OCI-LY1 (cell line): Measurements from ENCODE around the gene SLC25A21.

Source experiments
- H2AFZ ChIP-seq: fragments of 200-600 bp; sonication (generic), shearing (Covaris generic); 2 replicates; pipeline ENCODE4 v1.6.0; 2014; ENCODE audit warnings: antibody characterized with exemption, mild to moderate bottlenecking, low read length
- H3F3A ChIP-seq: fragments of 200-600 bp; sonication (generic), shearing (Covaris generic); 2 replicates; pipeline ENCODE4 v1.6.0; 2014; ENCODE audit warnings: mild to moderate bottlenecking, antibody characterized with exemption, low read length, moderate library complexity; ENCODE audit not compliant: insufficient read depth
- H3K27ac ChIP-seq: fragments of 200-600 bp; sonication (generic); 2 replicates; pipeline ENCODE4 v1.5.1; 2014; ENCODE audit warnings: low read length, mixed run types, mild to moderate bottlenecking, low read depth; ENCODE audit not compliant: poor library complexity, severe bottlenecking
- H3K27me3 ChIP-seq: fragments of 200-600 bp; sonication (generic); 2 replicates; pipeline ENCODE4 v1.6.0; 2014; ENCODE audit warnings: antibody characterized with exemption, mild to moderate bottlenecking, low read length, moderate library complexity; ENCODE audit not compliant: insufficient read depth
- H3K36me3 ChIP-seq: fragments of 200-600 bp; sonication (generic); 2 replicates; pipeline ENCODE4 v1.6.1; 2014; ENCODE audit warnings: mild to moderate bottlenecking, antibody characterized with exemption, low read length, moderate library complexity, mixed read lengths; ENCODE audit not compliant: insufficient read depth
- H3K4me1 ChIP-seq: fragments of 200-600 bp; sonication (generic); 2 replicates; pipeline ENCODE4 v1.5.1; 2014; ENCODE audit warnings: mild to moderate bottlenecking, low read length, moderate library complexity; ENCODE audit not compliant: insufficient read depth, severe bottlenecking
- H3K4me2 ChIP-seq: fragments of 200-600 bp; sonication (generic), shearing (Covaris generic); 2 replicates; pipeline ENCODE4 v1.6.1; 2014; ENCODE audit warnings: low read length
- H3K4me3 ChIP-seq: fragments of 200-600 bp; sonication (generic); 2 replicates; pipeline ENCODE4 v1.5.1; 2014; ENCODE audit warnings: low read length, low read depth, mild to moderate bottlenecking, mixed read lengths; ENCODE audit not compliant: poor library complexity, severe bottlenecking
- H3K79me2 ChIP-seq: fragments of 200-600 bp; shearing (Covaris generic); 2 replicates; pipeline ENCODE4 v1.6.1; 2016; ENCODE audit warnings: mixed run types, low read length, mixed read lengths; ENCODE audit not compliant: insufficient read depth
- H3K9ac ChIP-seq: fragments of 200-600 bp; sonication (generic), shearing (Covaris generic); 2 replicates; pipeline ENCODE4 v1.6.1; 2014; ENCODE audit warnings: mild to moderate bottlenecking, low read length, mixed read lengths
- H3K9me2 ChIP-seq: fragments of 200-600 bp; sonication (generic), shearing (Covaris generic); 2 replicates; pipeline ENCODE4 v1.6.1; 2014; ENCODE audit warnings: low read depth, mild to moderate bottlenecking, low read length, mixed read lengths
- H3K9me3 ChIP-seq: fragments of 200-600 bp; shearing (Covaris generic); 2 replicates; pipeline ENCODE4 v1.6.1; 2014; ENCODE audit warnings: low read length, mixed read lengths
- H4K20me1 ChIP-seq: fragments of 200-600 bp; sonication (generic), shearing (Covaris generic); 2 replicates; pipeline ENCODE4 v1.6.0; 2016; ENCODE audit warnings: mild to moderate bottlenecking, low read length; ENCODE audit not compliant: insufficient read depth
- EZH2 ChIP-seq: fragments of 200-600 bp; sonication (generic), shearing (Covaris generic); IDR thresholded peaks from 2 replicates; pipeline ENCODE4 v1.8.0; 2017; ENCODE audit warnings: borderline replicate concordance, mixed run types, mild to moderate bottlenecking, antibody characterized with exemption, low read length, moderate library complexity, mixed read lengths
- TF ChIP-seq, protein P1 (sequence below): fragments of 200-600 bp; sonication (generic), shearing (Covaris generic); IDR thresholded peaks from 2 replicates; pipeline ENCODE4 v1.5.1; 2017; ENCODE audit warnings: mild to moderate bottlenecking, antibody characterized with exemption, low read length, moderate library complexity, mixed read lengths

Gene SLC25A21

DNA sequence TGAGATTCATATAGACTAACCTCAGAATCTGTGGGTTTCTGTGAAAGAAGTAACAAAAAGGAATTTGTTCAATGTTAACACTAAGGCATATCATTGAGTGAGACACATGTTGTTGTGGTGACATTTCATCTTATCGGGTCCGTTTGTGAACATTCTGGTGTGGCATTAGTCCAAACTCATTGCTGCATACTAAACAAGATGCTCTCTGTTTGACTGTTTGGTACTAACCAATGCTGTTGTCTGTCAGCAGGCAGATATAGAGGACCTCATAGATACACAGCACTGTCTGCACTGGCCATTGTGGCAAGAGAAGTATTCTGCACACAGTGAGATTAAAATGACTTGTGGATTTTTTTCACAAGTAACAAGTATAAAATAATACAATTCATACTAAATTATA is 41.2 kb downstream of the SLC25A21 start:
- no peaks in the 10 kb centered on the region for H3K27me3 ChIP-seq
- TF ChIP-seq, protein P1, sequence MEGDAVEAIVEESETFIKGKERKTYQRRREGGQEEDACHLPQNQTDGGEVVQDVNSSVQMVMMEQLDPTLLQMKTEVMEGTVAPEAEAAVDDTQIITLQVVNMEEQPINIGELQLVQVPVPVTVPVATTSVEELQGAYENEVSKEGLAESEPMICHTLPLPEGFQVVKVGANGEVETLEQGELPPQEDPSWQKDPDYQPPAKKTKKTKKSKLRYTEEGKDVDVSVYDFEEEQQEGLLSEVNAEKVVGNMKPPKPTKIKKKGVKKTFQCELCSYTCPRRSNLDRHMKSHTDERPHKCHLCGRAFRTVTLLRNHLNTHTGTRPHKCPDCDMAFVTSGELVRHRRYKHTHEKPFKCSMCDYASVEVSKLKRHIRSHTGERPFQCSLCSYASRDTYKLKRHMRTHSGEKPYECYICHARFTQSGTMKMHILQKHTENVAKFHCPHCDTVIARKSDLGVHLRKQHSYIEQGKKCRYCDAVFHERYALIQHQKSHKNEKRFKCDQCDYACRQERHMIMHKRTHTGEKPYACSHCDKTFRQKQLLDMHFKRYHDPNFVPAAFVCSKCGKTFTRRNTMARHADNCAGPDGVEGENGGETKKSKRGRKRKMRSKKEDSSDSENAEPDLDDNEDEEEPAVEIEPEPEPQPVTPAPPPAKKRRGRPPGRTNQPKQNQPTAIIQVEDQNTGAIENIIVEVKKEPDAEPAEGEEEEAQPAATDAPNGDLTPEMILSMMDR = no peak
- no peak for TF ChIP-seq EZH2
- H3K36me3 ChIP-seq = no peaks in the 10 kb centered on the region
- H2AFZ ChIP-seq = no peak overlapping the region
- H3K9ac ChIP-seq = no peak overlapping the region
- no peak overlapping the region for H3K4me3 ChIP-seq
- H3K9me2 ChIP-seq = no peaks in the 10 kb centered on the region
- no peak overlapping the region for H3K4me2 ChIP-seq
- H3F3A ChIP-seq = no peaks in the 10 kb centered on the region
- no peaks in the 10 kb centered on the region for H3K79me2 ChIP-seq
- H3K27ac ChIP-seq = no peak overlapping the region
- H3K9me3 ChIP-seq = no peaks in the 10 kb centered on the region
- no peaks in the 10 kb centered on the region for H3K4me1 ChIP-seq
- no peaks in the 10 kb centered on the region for H4K20me1 ChIP-seq

DNA sequence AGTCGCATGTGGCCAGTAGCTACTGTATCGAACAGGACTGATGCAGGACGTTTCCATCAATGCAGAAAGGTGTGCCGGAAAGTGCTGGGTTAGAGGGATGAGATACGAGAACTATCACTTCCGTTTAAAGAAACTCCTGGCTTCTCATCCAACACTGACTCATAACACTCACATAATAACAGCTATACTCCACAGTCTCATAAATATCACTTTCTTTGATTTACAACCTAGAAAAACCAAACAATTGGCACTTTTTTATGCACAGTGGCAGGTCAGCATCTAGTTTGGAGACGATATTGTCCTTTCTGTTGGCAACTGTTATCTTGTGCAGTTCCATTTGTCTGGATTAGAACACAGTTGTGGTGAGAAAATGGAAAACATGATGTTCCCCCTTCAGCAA is 43.4 kb downstream of the SLC25A21 start:
- H3K4me1 ChIP-seq = no peaks in the 10 kb centered on the region
- H3K27ac ChIP-seq = no peak overlapping the region
- no peak for TF ChIP-seq EZH2
- TF ChIP-seq, protein P1 = no peak
- no peaks in the 10 kb centered on the region for H3K79me2 ChIP-seq
- H2AFZ ChIP-seq = no peak overlapping the region
- no peaks in the 10 kb centered on the region for H3K9me3 ChIP-seq
- no peak overlapping the region for H3K9ac ChIP-seq
- no peak overlapping the region for H3K4me3 ChIP-seq
- H3K36me3 ChIP-seq = no peaks in the 10 kb centered on the region
- no peaks in the 10 kb centered on the region for H3K9me2 ChIP-seq
- no peaks in the 10 kb centered on the region for H4K20me1 ChIP-seq
- no peaks in the 10 kb centered on the region for H3K27me3 ChIP-seq
- no peak overlapping the region for H3K4me2 ChIP-seq
- no peaks in the 10 kb centered on the region for H3F3A ChIP-seq

DNA sequence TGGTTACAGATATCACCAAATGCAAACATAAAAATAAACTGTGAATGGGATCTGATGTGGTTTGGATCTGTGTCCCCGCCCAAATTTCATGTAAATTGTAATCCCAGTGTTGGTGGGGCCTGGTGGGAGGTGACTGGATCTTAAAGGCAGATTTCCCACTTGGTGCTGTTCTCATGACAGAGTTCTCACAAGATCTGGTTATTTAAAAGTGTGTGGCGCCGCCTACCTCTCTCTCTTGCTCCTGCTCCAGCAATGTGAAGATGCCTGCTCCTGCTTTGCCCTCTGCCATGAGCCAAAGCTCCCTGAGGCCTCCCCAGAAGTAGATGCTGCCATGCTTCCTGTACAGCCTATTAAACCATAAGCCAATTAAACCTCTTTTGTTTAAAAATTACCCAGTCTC is 47.8 kb downstream of the SLC25A21 start:
- Histone ChIP-seq H2AFZ (no peak overlapping the region), H3K4me3 (no peak overlapping the region), H3K9me2 (no peaks in the 10 kb centered on the region), H3K36me3 (no peaks in the 10 kb centered on the region), H3F3A (no peaks in the 10 kb centered on the region), H3K79me2 (no peaks in the 10 kb centered on the region), H3K9me3 (no peaks in the 10 kb centered on the region), H3K27me3 (no peaks in the 10 kb centered on the region), H3K9ac (no peak overlapping the region), H3K4me2 (no peak overlapping the region), H3K27ac (no peak overlapping the region), H3K4me1 (no peaks in the 10 kb centered on the region), H4K20me1 (no peaks in the 10 kb centered on the region)
- TF ChIP-seq EZH2 = no peak
- TF ChIP-seq, protein P1 = no peak
